Upper lobe of left lung (tissue), 4 donors: Measurements from ENCODE around the gene AFF3.

Source experiments
- CTCF ChIP-seq, 6 experiments: fragments of 450-650 bp in 4 of 6; fragments of 200-600 bp in 2 of 6; sonication (generic) in 2 of 6; IDR thresholded peaks; one replicate each; pipeline ENCODE4 v1.5.1; 2016 to 2019; ENCODE audit warnings: antibody characterized with exemption in 6 of 6
- EP300 ChIP-seq, 4 donors: sonication (generic); formaldehyde crosslinking; IDR thresholded peaks; one replicate each; pipeline ENCODE4 v1.5.1; 2017; ENCODE audit warnings: antibody characterized with exemption in 4 of 4, control low read depth in 2 of 4
- POLR2AphosphoS5 ChIP-seq, 2 donors: sonication (generic); formaldehyde crosslinking; IDR thresholded peaks; one replicate each; pipeline ENCODE4 v1.5.1; 2017; ENCODE audit warnings: antibody characterized with exemption in 2 of 2

GRCh38 chr2:99544608-99545007 lies 597.8 kb downstream of the AFF3 start:
- TF ChIP-seq EP300 (IDR thresholded peaks at IDR 0.05) (no peak), CTCF (IDR thresholded peaks at IDR 0.05) (no peak), POLR2AphosphoS5 (IDR thresholded peaks at IDR 0.05) (no peak)
